Measurements from ENCODE around the gene CEP44.

CEP44 gene

GRCh38 chr4:174274436-174274835 lies 9.3 kb upstream of the CEP44 start:
- DNase-seq (ENCODE audit: low spot score) (no peak), ATAC-seq (ENCODE audit: low read depth) (no peak)
- Histone ChIP-seq H3K36me3 (ENCODE audit: low read depth) (no peaks in the 10 kb centered on the region), H3K4me1 (ENCODE audit: insufficient read depth, poor library complexity, severe bottlenecking) (peaks cover 4% of the 10 kb centered on the region), H3K4me3 (ENCODE audit: severe bottlenecking) (no peak overlapping the region), H3K27me3 (ENCODE audit: insufficient read depth, poor library complexity, severe bottlenecking) (no peaks in the 10 kb centered on the region), H3K27ac (ENCODE audit: poor library complexity, severe bottlenecking) (no peak overlapping the region), H3K9me3 (ENCODE audit: severe bottlenecking) (no peaks in the 10 kb centered on the region)
- no peak for TF ChIP-seq CTCF (IDR thresholded peaks at IDR 0.05; ENCODE audit: poor library complexity, severe bottlenecking)

GRCh38 chr4:174275101-174275500 lies 8.6 kb upstream of the CEP44 start:
- no peak for TF ChIP-seq CTCF (IDR thresholded peaks at IDR 0.05; ENCODE audit: poor library complexity, severe bottlenecking)
- Histone ChIP-seq H3K27ac (ENCODE audit: poor library complexity, severe bottlenecking) (no peak overlapping the region), H3K4me3 (ENCODE audit: severe bottlenecking) (no peak overlapping the region), H3K36me3 (ENCODE audit: low read depth) (no peaks in the 10 kb centered on the region), H3K4me1 (ENCODE audit: insufficient read depth, poor library complexity, severe bottlenecking) (peaks cover 4% of the 10 kb centered on the region), H3K27me3 (ENCODE audit: insufficient read depth, poor library complexity, severe bottlenecking) (no peaks in the 10 kb centered on the region), H3K9me3 (ENCODE audit: severe bottlenecking) (no peaks in the 10 kb centered on the region)
- ATAC-seq (ENCODE audit: low read depth): no peak
- no peak for DNase-seq (ENCODE audit: low spot score)

GRCh38 chr4:174277433-174277832 lies 6.3 kb upstream of the CEP44 start:
- Histone ChIP-seq H3K36me3 (ENCODE audit: low read depth) (no peaks in the 10 kb centered on the region), H3K4me1 (ENCODE audit: insufficient read depth, poor library complexity, severe bottlenecking) (peaks cover 10% of the 10 kb centered on the region), H3K27me3 (ENCODE audit: insufficient read depth, poor library complexity, severe bottlenecking) (no peaks in the 10 kb centered on the region), H3K27ac (ENCODE audit: poor library complexity, severe bottlenecking) (no peak overlapping the region), H3K9me3 (ENCODE audit: severe bottlenecking) (no peaks in the 10 kb centered on the region), H3K4me3 (ENCODE audit: severe bottlenecking) (no peak overlapping the region)
- no peak for DNase-seq (ENCODE audit: low spot score)
- TF ChIP-seq CTCF (IDR thresholded peaks at IDR 0.05; ENCODE audit: poor library complexity, severe bottlenecking): no peak
- no peak for ATAC-seq (ENCODE audit: low read depth)

DNA sequence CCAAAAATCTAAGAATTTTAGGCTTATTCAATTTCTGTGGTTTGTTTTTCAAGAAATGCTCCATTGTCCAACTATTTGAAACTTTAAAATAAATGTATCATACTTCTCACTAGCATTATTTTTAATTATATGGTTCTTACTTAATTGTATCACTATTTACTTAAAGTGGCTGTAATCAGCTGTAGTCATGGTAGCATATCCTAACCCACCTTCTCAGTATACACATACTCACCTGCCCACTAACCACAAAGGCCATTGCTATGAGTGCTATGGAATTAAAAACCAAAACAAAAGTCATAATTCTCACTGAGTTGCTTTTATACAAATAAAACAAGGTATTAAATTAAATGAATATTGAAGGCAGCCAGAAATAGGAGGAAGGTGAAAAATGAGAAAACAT lies 5.2 kb upstream of the CEP44 start:
- DNase-seq (ENCODE audit: low spot score) (no peak), ATAC-seq (ENCODE audit: low read depth) (no peak)
- no peak for TF ChIP-seq CTCF (IDR thresholded peaks at IDR 0.05; ENCODE audit: poor library complexity, severe bottlenecking)
- H3K4me1 ChIP-seq (ENCODE audit: insufficient read depth, poor library complexity, severe bottlenecking): peaks cover 10% of the 10 kb centered on the region
- no peaks in the 10 kb centered on the region for H3K9me3 ChIP-seq (ENCODE audit: severe bottlenecking)
- no peaks in the 10 kb centered on the region for H3K36me3 ChIP-seq (ENCODE audit: low read depth)
- no peaks in the 10 kb centered on the region for H3K27me3 ChIP-seq (ENCODE audit: insufficient read depth, poor library complexity, severe bottlenecking)
- no peak overlapping the region for H3K27ac ChIP-seq (ENCODE audit: poor library complexity, severe bottlenecking)
- no peak overlapping the region for H3K4me3 ChIP-seq (ENCODE audit: severe bottlenecking)

- Histone ChIP-seq H3K4me3 (ENCODE audit: severe bottlenecking) (no peak overlapping the region), H3K27me3 (ENCODE audit: insufficient read depth, poor library complexity, severe bottlenecking) (no peaks in the 10 kb centered on the region), H3K9me3 (ENCODE audit: severe bottlenecking) (no peaks in the 10 kb centered on the region), H3K36me3 (ENCODE audit: low read depth) (no peaks in the 10 kb centered on the region), H3K4me1 (ENCODE audit: insufficient read depth, poor library complexity, severe bottlenecking) (peaks cover 10% of the 10 kb centered on the region), H3K27ac (ENCODE audit: poor library complexity, severe bottlenecking) (no peak overlapping the region)
- no peak for TF ChIP-seq CTCF (IDR thresholded peaks at IDR 0.05; ENCODE audit: poor library complexity, severe bottlenecking)
- DNase-seq (ENCODE audit: low spot score) (no peak), ATAC-seq (ENCODE audit: low read depth) (no peak)
Measured at GRCh38 chr4:174279433-174280155, 4.1 kb upstream of the CEP44 start.

All from RWPE2 (cell line).